AG04449 (cell line): Measurements from ENCODE around the gene ADD2.

Source experiments
- CTCF ChIA-PET: fragments of 350-600 bp; formaldehyde crosslinking; extraction: SDS; loops from one replicate; lab custom pipeline; 2021; ENCODE audit warnings: antibody characterized with exemption; lab: Yijun Ruan, JAX
- POLR2A ChIA-PET: fragments of 400-600, 350-600 bp; formaldehyde crosslinking; extraction: SDS; loops from one replicate; lab custom pipeline; 2020; ENCODE audit warnings: antibody characterized with exemption, inconsistent platforms; lab: Yijun Ruan, JAX
- DNase-seq: peaks from one replicate; pipeline ENCODE4 v3.0.0-alpha.2; 2010; ENCODE audit warnings: low read depth, low spot score
- H3K4me3 ChIP-seq: 2 replicates; pipeline ENCODE4 v1.5.1; 2011; ENCODE audit warnings: low read depth, mild to moderate bottlenecking, control low read depth, low read length
- TF ChIP-seq, protein P1 (sequence below): IDR thresholded peaks from one replicate; pipeline ENCODE4 v1.5.1; 2011; ENCODE audit warnings: mild to moderate bottlenecking, moderate library complexity, low read length, control low read depth, inconsistent platforms; ENCODE audit not compliant: insufficient read depth; ENCODE audit errors: missing control alignments

Gene ADD2

GRCh38 chr2:70615222-70615621 is 152.8 kb downstream of the ADD2 start:
- DNase-seq = no peak
- no peak overlapping the region for H3K4me3 ChIP-seq
- ChIA-PET POLR2A (no interaction called here), CTCF (interaction anchor here (7.8 to 11.5 kb wide), 2 partner anchors 275 to 310 kb away, joined by 136 to 292 read pairs; partner anchors contain the start of gene FAM136A)
- TF ChIP-seq, protein P1, sequence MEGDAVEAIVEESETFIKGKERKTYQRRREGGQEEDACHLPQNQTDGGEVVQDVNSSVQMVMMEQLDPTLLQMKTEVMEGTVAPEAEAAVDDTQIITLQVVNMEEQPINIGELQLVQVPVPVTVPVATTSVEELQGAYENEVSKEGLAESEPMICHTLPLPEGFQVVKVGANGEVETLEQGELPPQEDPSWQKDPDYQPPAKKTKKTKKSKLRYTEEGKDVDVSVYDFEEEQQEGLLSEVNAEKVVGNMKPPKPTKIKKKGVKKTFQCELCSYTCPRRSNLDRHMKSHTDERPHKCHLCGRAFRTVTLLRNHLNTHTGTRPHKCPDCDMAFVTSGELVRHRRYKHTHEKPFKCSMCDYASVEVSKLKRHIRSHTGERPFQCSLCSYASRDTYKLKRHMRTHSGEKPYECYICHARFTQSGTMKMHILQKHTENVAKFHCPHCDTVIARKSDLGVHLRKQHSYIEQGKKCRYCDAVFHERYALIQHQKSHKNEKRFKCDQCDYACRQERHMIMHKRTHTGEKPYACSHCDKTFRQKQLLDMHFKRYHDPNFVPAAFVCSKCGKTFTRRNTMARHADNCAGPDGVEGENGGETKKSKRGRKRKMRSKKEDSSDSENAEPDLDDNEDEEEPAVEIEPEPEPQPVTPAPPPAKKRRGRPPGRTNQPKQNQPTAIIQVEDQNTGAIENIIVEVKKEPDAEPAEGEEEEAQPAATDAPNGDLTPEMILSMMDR = no peak

- CTCF ChIA-PET = interaction anchor here (7.8 to 11.5 kb wide), 2 partner anchors 273 to 308 kb away, joined by 136 to 292 read pairs; partner anchors contain the start of gene FAM136A
- DNase-seq = no peak
- H3K4me3 ChIP-seq = no peak overlapping the region
- TF ChIP-seq, protein P1 = no peak
- POLR2A ChIA-PET = no interaction called here
These were observed 154.5 kb downstream of the ADD2 start for GRCh38 chr2:70613521-70613920.

DNA sequence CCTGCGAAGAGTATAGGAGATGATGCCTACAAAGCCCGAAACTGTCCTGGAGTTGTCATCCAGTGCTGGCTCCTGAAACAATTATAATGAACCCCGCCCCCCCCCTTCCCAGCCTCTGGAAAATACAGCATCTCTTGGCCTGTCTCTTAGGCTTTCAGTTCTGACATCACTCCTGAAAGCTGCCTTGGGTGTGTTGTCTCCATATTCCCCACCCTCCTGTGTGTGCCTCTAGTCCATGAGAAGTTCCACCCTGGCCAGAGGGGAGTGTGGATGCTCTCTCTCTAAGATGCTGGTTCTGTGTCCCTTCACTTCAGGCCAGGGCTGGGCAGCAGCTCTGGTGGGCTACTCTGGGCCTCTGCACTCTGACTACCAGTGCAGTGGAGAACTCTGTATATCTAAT is 155.4 kb downstream of the ADD2 start:
- no peak overlapping the region for H3K4me3 ChIP-seq
- DNase-seq = no peak
- CTCF ChIA-PET = interaction anchor here (0.8 to 11.5 kb wide), 3 partner anchors 13 to 307 kb away, joined by 3 to 292 read pairs (median 3); partner anchors contain the start of gene FAM136A
- POLR2A ChIA-PET = no interaction called here
- TF ChIP-seq, protein P1 = no peak

GRCh38 chr2:70608373-70608772 is 159.6 kb downstream of the ADD2 start:
- no peak overlapping the region for H3K4me3 ChIP-seq
- ChIA-PET CTCF (interaction anchor here (3.9 kb wide), 1 partner anchor 10 kb away, joined by 19 read pairs; no protein-coding TSS in a partner anchor), POLR2A (no interaction called here)
- no peak for DNase-seq
- TF ChIP-seq, protein P1 = no peak

GRCh38 chr2:70607121-70607561 is 160.9 kb downstream of the ADD2 start:
- TF ChIP-seq, protein P1 = no peak
- CTCF ChIA-PET = interaction anchor here (1.9 to 3.9 kb wide), 2 partner anchors 12 to 266 kb away, joined by 4 to 19 read pairs; no protein-coding TSS in a partner anchor
- no peak for DNase-seq
- POLR2A ChIA-PET = no interaction called here
- no peak overlapping the region for H3K4me3 ChIP-seq
